Endothelial cell of umbilical vein (primary cell): ENCODE results near the gene TM4SF20. TPM values are rescaled to one million over a fixed set of nuclear protein-coding genes. Genes with fewer than 3 reads are reported as not detected.
"Not testable (repeated sequence)": the region's sequence is repeated elsewhere in the genome, so short reads cannot be mapped to it uniquely, and the experiment has no call there.

ENCODE experiments used
- BruUV-seq: library from RNA; stranded (reverse); fragments of 400-500 nt; replicated peaks from 2 replicates; lab custom pipeline; 2021; lab: Mats Ljungman, UMichigan
- CTCF ChIA-PET: fragments of 300-600, 350-600 bp; sonication (Branson Sonifier 250); formaldehyde crosslinking; loops from one replicate; lab custom pipeline; 2021; ENCODE audit warnings: antibody characterized with exemption, inconsistent platforms; lab: Charles Lee
- POLR2A ChIA-PET: fragments of 300-600, 350-600 bp; sonication (Branson Sonifier 250); formaldehyde crosslinking; loops from one replicate; lab custom pipeline; 2021; ENCODE audit warnings: antibody characterized with exemption, inconsistent platforms; lab: Charles Lee
- DNase-seq: peaks from one replicate; pipeline ENCODE4 v3.0.0-alpha.2; 2011; ENCODE audit warnings: low read depth, low spot score
- FAIRE-seq: peaks from 2 replicates; lab custom pipeline; 2011; peaks lifted over from hg19 to GRCh38; lab: Jason Lieb, UNC
- H2AFZ ChIP-seq: 2 replicates; pipeline ENCODE4 v1.6.0; 2012; ENCODE audit warnings: low read depth, low read length, control low read depth, inconsistent platforms
- H3K27ac ChIP-seq: 2 replicates; pipeline ENCODE4 v1.5.1; 2011; ENCODE audit warnings: low read depth, mild to moderate bottlenecking, control low read depth, low read length, moderate library complexity; ENCODE audit not compliant: insufficient read depth
- H3K27me3 ChIP-seq, 2 experiments: 2 replicates each; pipeline versions ENCODE4 v1.6.0 to v1.6.1; 2011; ENCODE audit warnings: low read length in 2 of 2, mixed read lengths in 1 of 2; ENCODE audit not compliant: control insufficient read depth in 2 of 2, insufficient read depth in 2 of 2
- H3K36me3 ChIP-seq, 2 experiments: 2 replicates in 1 of 2; 3 replicates in 1 of 2; pipeline ENCODE4 v1.5.1; 2011; ENCODE audit warnings: low read length in 2 of 2, mild to moderate bottlenecking in 1 of 2, moderate library complexity in 1 of 2; ENCODE audit not compliant: control insufficient read depth in 2 of 2, insufficient read depth in 2 of 2; ENCODE audit errors: extremely low read depth in 1 of 2
- H3K4me1 ChIP-seq: 3 replicates; pipeline ENCODE4 v1.5.1; 2011; ENCODE audit warnings: mild to moderate bottlenecking, low read length; ENCODE audit not compliant: control insufficient read depth, insufficient read depth; ENCODE audit errors: extremely low read depth
- H3K4me2 ChIP-seq: 2 replicates; pipeline ENCODE4 v1.6.1; 2011; ENCODE audit warnings: low read length, control low read depth, mixed read lengths; ENCODE audit not compliant: insufficient read depth
- H3K4me3 ChIP-seq, 3 experiments: fragments of 200-600 bp in 1 of 3; sonication (generic), shearing (Covaris generic) in 1 of 3; replicated peaks in 1 of 3; 2 replicates each; pipeline ENCODE4 v1.5.1; 2011 to 2016; ENCODE audit warnings: control low read depth in 3 of 3, low read length in 3 of 3, mild to moderate bottlenecking in 2 of 3, inconsistent platforms in 1 of 3, low read depth in 1 of 3, moderate library complexity in 1 of 3; ENCODE audit not compliant: insufficient read depth in 1 of 3
- H3K79me2 ChIP-seq: 2 replicates; pipeline ENCODE4 v1.6.0; 2012; ENCODE audit warnings: low read length, inconsistent platforms; ENCODE audit not compliant: control insufficient read depth, insufficient read depth
- H3K9ac ChIP-seq: replicated peaks from 2 replicates; pipeline ENCODE3; 2011; ENCODE audit warnings: low read length, control low read depth; ENCODE audit not compliant: insufficient read depth; ENCODE audit errors: extremely low read depth
- H3K9me1 ChIP-seq: replicated peaks from 3 replicates; pipeline ENCODE4 v1.6.0; 2011; ENCODE audit warnings: mild to moderate bottlenecking, low read length; ENCODE audit not compliant: control insufficient read depth, insufficient read depth; ENCODE audit errors: extremely low read depth
- H3K9me3 ChIP-seq: replicated peaks from 2 replicates; pipeline ENCODE4 v1.5.1; 2012; ENCODE audit warnings: low read length, inconsistent platforms; ENCODE audit not compliant: control insufficient read depth, insufficient read depth
- H4K20me1 ChIP-seq: replicated peaks from 2 replicates; pipeline ENCODE3; 2011; ENCODE audit warnings: mild to moderate bottlenecking, low read length; ENCODE audit not compliant: control insufficient read depth, insufficient read depth; ENCODE audit errors: extremely low read depth
- EZH2 ChIP-seq: IDR thresholded peaks from 2 replicates; pipeline ENCODE4 v1.6.1; 2012; ENCODE audit warnings: borderline replicate concordance, low read depth, mild to moderate bottlenecking, moderate library complexity, low read length, inconsistent platforms; ENCODE audit not compliant: severe bottlenecking
- FOS ChIP-seq: IDR thresholded peaks from 2 replicates; pipeline ENCODE4 v1.6.1; 2011; ENCODE audit warnings: mild to moderate bottlenecking, low read length, moderate library complexity, borderline replicate concordance; ENCODE audit not compliant: insufficient read depth
- GATA2 ChIP-seq: IDR thresholded peaks from 2 replicates; pipeline ENCODE4 v1.7.0; 2011; ENCODE audit warnings: low read depth, mild to moderate bottlenecking, moderate library complexity, mixed read lengths, low read length; ENCODE audit not compliant: insufficient read length, insufficient read depth
- JUN ChIP-seq: IDR thresholded peaks from 2 replicates; pipeline ENCODE4 v1.6.1; 2011; ENCODE audit warnings: borderline replicate concordance, low read depth; ENCODE audit not compliant: insufficient read length, insufficient read depth
- MYC ChIP-seq: IDR thresholded peaks from one replicate; pipeline ENCODE4 v1.6.1; 2011; ENCODE audit warnings: mild to moderate bottlenecking, low read depth, low read length
- POLR2A ChIP-seq: IDR thresholded peaks from 2 replicates; pipeline ENCODE4 v1.6.1; 2012; ENCODE audit warnings: low read depth, mild to moderate bottlenecking, control low read depth, low read length
- POLR2AphosphoS5 ChIP-seq: IDR thresholded peaks from 2 replicates; pipeline ENCODE4 v1.6.1; 2012; ENCODE audit warnings: low read depth, mild to moderate bottlenecking, control low read depth, low read length, moderate library complexity; ENCODE audit not compliant: insufficient read depth
- dilution Hi-C: fragments of 300-500 bp; cut with MboI; formaldehyde crosslinking; loops from one replicate; pipeline ENCODE4 v1.15.0; 2019; ENCODE audit warnings: low sequenced_read_pairs; ENCODE audit not compliant: extremely low pct_ligation_motif_present
- intact Hi-C: fragments of 100-400 bp; cut with micrococcal nuclease; formaldehyde crosslinking; loops from one replicate; pipeline ENCODE4 v1.10.0; 2022
- polyA plus RNA-seq, 4 experiments: library from polyadenylated mRNA; depleted of rRNA in 3 of 4; stranded (reverse) in 3 of 4; unstranded in 1 of 4; fragments of >200 nt; gene quantifications; 2 replicates each; pipeline versions ENCODE4 v1.2.1 to v1.2.3, GENCODE V29; 2011 to 2012; ENCODE audit warnings: missing spikeins in 1 of 4
- total RNA-seq: library from RNA; stranded (reverse); gene quantifications from 2 replicates; pipeline ENCODE4 v1.2.3, GENCODE V29; 2021
- TF ChIP-seq, protein P1 (sequence below): IDR thresholded peaks from 2 replicates; pipeline ENCODE4 v1.6.1; 2011; ENCODE audit not compliant: insufficient read depth, insufficient read length
- TF ChIP-seq, protein P2 (sequence below), 2 donors: IDR thresholded peaks; 1 replicate in 1 of 2; 2 replicates in 1 of 2; pipeline ENCODE4 v1.5.1; 2011; ENCODE audit warnings: low read length in 2 of 2, mild to moderate bottlenecking in 2 of 2, moderate library complexity in 2 of 2, control low read depth in 1 of 2, inconsistent platforms in 1 of 2, low read depth in 1 of 2; ENCODE audit not compliant: insufficient read depth in 1 of 2; ENCODE audit errors: extremely low read depth in 1 of 2

The TM4SF20 gene
- total and polyA plus RNA-seq, 2 donors (not counting 3 experiments of a cell fraction or from before 2014, with no cell fraction given) = not detected

DNA sequence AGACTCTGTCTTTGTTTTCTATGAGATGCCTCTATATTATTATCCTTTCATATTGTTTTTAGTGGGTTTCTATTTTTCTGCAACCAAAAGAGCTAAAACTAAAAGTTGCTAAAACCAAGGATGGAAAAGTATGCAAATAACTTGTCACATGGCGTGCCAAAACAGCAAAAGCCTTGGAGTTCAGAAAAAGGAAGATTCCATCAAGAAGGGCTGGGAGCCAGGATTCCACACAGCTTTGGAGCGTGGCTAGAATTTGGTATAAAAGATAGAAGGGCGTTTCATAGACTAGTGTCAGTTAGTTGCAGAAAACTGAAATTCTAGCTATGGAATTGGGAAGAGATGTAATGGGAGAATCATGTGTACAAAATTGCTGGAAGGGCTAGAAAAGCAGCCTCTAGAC, 4.6 kb upstream of the TM4SF20 start:
- H3K9ac ChIP-seq = no peak overlapping the region
- DNase-seq (no peak), FAIRE-seq (no peak)
- H3K36me3 ChIP-seq = no peaks in the 10 kb centered on the region
- dilution Hi-C loops (no loop called here), intact Hi-C loops (no loop called here)
- H3K4me3 ChIP-seq = no peak overlapping the region
- no peak overlapping the region for H2AFZ ChIP-seq
- H4K20me1 ChIP-seq = no peaks in the 10 kb centered on the region
- ChIA-PET CTCF (no interaction called here), POLR2A (interaction anchor here (0.7 kb wide), 1 partner anchor 54 kb away, joined by 3 read pairs; no protein-coding TSS in a partner anchor)
- H3K4me1 ChIP-seq = no peaks in the 10 kb centered on the region
- H3K4me2 ChIP-seq = no peak overlapping the region
- no TSS peak for BruUV-seq
- no peaks in the 10 kb centered on the region for H3K9me3 ChIP-seq
- TF ChIP-seq GATA2 = no peak
- TF ChIP-seq, protein P1, sequence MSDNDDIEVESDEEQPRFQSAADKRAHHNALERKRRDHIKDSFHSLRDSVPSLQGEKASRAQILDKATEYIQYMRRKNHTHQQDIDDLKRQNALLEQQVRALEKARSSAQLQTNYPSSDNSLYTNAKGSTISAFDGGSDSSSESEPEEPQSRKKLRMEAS = no peak
- no peak for TF ChIP-seq EZH2
- TF ChIP-seq, protein P2, sequence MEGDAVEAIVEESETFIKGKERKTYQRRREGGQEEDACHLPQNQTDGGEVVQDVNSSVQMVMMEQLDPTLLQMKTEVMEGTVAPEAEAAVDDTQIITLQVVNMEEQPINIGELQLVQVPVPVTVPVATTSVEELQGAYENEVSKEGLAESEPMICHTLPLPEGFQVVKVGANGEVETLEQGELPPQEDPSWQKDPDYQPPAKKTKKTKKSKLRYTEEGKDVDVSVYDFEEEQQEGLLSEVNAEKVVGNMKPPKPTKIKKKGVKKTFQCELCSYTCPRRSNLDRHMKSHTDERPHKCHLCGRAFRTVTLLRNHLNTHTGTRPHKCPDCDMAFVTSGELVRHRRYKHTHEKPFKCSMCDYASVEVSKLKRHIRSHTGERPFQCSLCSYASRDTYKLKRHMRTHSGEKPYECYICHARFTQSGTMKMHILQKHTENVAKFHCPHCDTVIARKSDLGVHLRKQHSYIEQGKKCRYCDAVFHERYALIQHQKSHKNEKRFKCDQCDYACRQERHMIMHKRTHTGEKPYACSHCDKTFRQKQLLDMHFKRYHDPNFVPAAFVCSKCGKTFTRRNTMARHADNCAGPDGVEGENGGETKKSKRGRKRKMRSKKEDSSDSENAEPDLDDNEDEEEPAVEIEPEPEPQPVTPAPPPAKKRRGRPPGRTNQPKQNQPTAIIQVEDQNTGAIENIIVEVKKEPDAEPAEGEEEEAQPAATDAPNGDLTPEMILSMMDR (IDR thresholded peaks at IDR 0.05; ENCODE audit: extremely low read depth in 1 of 2, insufficient read depth in 1 of 2, low read depth in 1 of 2, low read length in 2 of 2) = no peak
- TF ChIP-seq MYC = no peak
- no peak for TF ChIP-seq POLR2A
- no peak for TF ChIP-seq FOS
- no peak for TF ChIP-seq JUN
- TF ChIP-seq POLR2AphosphoS5 = no peak
- no peaks in the 10 kb centered on the region for H3K79me2 ChIP-seq
- H3K27me3 ChIP-seq = no peaks in the 10 kb centered on the region
- H3K27ac ChIP-seq = no peak overlapping the region
- H3K9me1 ChIP-seq = no peaks in the 10 kb centered on the region

DNA sequence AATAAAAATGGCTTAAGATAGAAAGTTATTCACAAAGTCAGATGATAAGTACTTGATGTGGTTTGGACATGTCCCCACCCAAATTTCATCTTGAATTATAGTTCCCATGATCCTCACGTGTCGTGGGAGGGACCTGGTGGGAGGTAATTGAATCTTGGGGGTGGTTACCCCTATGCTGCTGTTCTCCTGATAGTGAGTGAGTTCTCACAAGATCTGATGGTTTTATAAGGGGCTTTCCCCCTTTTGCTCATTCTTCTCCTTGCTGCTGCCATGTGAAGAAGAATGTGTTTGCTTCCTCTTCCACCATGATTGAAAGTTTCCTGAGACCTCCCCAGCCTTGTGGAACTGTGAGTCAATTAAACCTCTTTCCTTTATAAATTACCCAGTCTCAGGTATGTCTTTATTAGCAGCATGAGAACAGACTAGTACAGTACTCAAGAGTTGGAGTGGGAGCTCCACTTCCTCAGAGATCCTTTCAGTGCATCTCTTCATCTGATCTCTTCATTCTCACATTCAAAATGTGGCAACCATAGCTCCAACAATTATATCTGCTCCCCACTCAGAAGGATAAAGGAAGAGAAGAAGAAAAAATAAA, 3.2 kb upstream of the TM4SF20 start:
- DNase-seq, H3K4me1 ChIP-seq, H3K27ac ChIP-seq, H3K36me3 ChIP-seq, H2AFZ ChIP-seq, H3K9me1 ChIP-seq, FAIRE-seq, H3K9me3 ChIP-seq, H3K4me2 ChIP-seq, POLR2A ChIA-PET, H3K79me2 ChIP-seq, dilution Hi-C loops, BruUV-seq, H3K27me3 ChIP-seq, intact Hi-C loops, H3K9ac ChIP-seq, H4K20me1 ChIP-seq, H3K4me3 ChIP-seq: not testable (repeated sequence)
- CTCF ChIA-PET = interaction anchor here (1.2 to 2.1 kb wide), 2 partner anchors 23 to 144 kb away, joined by 3 to 9 read pairs; no protein-coding TSS in a partner anchor
